ENCODE data around the gene PRRT3.

GRCh38 chr3:10000686-10001085 is 48.5 kb upstream of the PRRT3 start:
- TF ChIP-seq GRHL2 (CRISPR knock-in tag; IDR thresholded peaks at IDR 0.05; ENCODE audit: insufficient replicate concordance, severe bottlenecking) (no peak), CTCF (IDR thresholded peaks at IDR 0.05) (no peak), ESRRA (CRISPR knock-in tag; IDR thresholded peaks at IDR 0.05; ENCODE audit: borderline replicate concordance) (no peak)

All from WTC11 (cell line).